Measurements from ENCODE around the gene SMC4. TPM values are rescaled to one million over a fixed set of nuclear protein-coding genes. Genes with fewer than 3 reads are reported as not detected.
A peak's percentile ranks its signal among the peaks of the same experiment; 100 is the strongest.
"Not testable (repeated sequence)": the region's sequence is repeated elsewhere in the genome, so short reads cannot be mapped to it uniquely, and the experiment has no call there.

Gene SMC4
- total RNA-seq (10 to 100 TPM; 20.4 to 26.1 TPM), polyA plus RNA-seq (10 to 100 TPM; 25.5 to 33.0 TPM)
- long read RNA-seq, donor 1, partial matches to known transcripts: 10 of 13 reads
- long read RNA-seq, donor 1, other reads (novel, unspliced or antisense): 3 of 13 reads
- long read RNA-seq, donor 2, full-length matches to known transcripts: 1 of 3 reads
- long read RNA-seq, donor 2, partial matches to known transcripts: 1 of 3 reads
- long read RNA-seq, donor 2, other reads (novel, unspliced or antisense): 1 of 3 reads

- DNase-seq (peak; percentile 98 to 99), ATAC-seq (ENCODE audit: low FRiP score) (peak; percentile 99)
- 0% methylated on average over 63 of the region's 63 CpGs for WGBS, 2 donors
- H3K9me3 ChIP-seq (ENCODE audit: control insufficient read depth, low read length): no peaks in the 10 kb centered on the region
- no peaks in the 10 kb centered on the region for H3K27me3 ChIP-seq (ENCODE audit: control insufficient read depth in 1 of 2, insufficient read depth in 2 of 2, low read length in 1 of 2)
- H3K4me3 ChIP-seq (ENCODE audit: low read length in 2 of 2): peak within 1 kb of the TSS; percentile 88 to 99
- intact Hi-C loops (cut with DNase I): no loop called here
- peaks cover 0 to 3% of the 10 kb centered on the region in 2 donors for H3K4me1 ChIP-seq (ENCODE audit: control insufficient read depth in 1 of 2, insufficient read depth in 2 of 2, low read length in 2 of 2)
- H3K36me3 ChIP-seq (ENCODE audit: control insufficient read depth in 1 of 2, insufficient read depth in 2 of 2, low read length in 1 of 2): no peaks in the 10 kb centered on the region
- peak within 1 kb of the TSS; percentile 71 to 94 for H3K27ac ChIP-seq (ENCODE audit: low read depth in 1 of 2, low read length in 2 of 2)
These were observed at the start of gene SMC4, which contains the start of gene IFT80 for GRCh38 chr3:160399125-160400029. Gene SMC4 (plus strand): TSS chr3:160399650. CDS start chr3:160400827, 1,177 bp downstream. Gene IFT80 (minus strand): TSS chr3:160399225. CDS start chr3:160384600, 14,625 bp downstream.

GRCh38 chr3:160355826-160356225 is 43.6 kb upstream of the SMC4 start:
- ATAC-seq (ENCODE audit: low FRiP score) (no peak), DNase-seq (no peak)
- no peak overlapping the region for H3K4me3 ChIP-seq (ENCODE audit: low read length in 2 of 2)
- 95 to 96% methylated on average over 4 of the region's 4 CpGs for whole genome bisulfite sequencing, 2 donors
- no peak overlapping the region for H3K27ac ChIP-seq (ENCODE audit: low read depth in 1 of 2, low read length in 2 of 2)
- H3K36me3 ChIP-seq (ENCODE audit: control insufficient read depth in 1 of 2, insufficient read depth in 2 of 2, low read length in 1 of 2): peaks cover 0 to 4% of the 10 kb centered on the region in 2 donors
- no peaks in the 10 kb centered on the region for H3K4me1 ChIP-seq (ENCODE audit: control insufficient read depth in 1 of 2, insufficient read depth in 2 of 2, low read length in 2 of 2)
- H3K9me3 ChIP-seq (ENCODE audit: control insufficient read depth, low read length): no peaks in the 10 kb centered on the region
- H3K27me3 ChIP-seq (ENCODE audit: control insufficient read depth in 1 of 2, insufficient read depth in 2 of 2, low read length in 1 of 2): no peaks in the 10 kb centered on the region
- intact Hi-C loops (cut with DNase I): no loop called here

GRCh38 chr3:160362896-160363295 is 36.6 kb upstream of the SMC4 start:
- WGBS, 2 donors: 87 to 90% methylated on average over 2 of the region's 2 CpGs
- ATAC-seq (ENCODE audit: low FRiP score); intact Hi-C loops (cut with DNase I): not testable (repeated sequence)

GRCh38 chr3:160365869-160366522 is 33.5 kb upstream of the SMC4 start:
- Histone ChIP-seq H3K27me3 (ENCODE audit: control insufficient read depth in 1 of 2, insufficient read depth in 2 of 2, low read length in 1 of 2) (no peaks in the 10 kb centered on the region), H3K36me3 (ENCODE audit: control insufficient read depth in 1 of 2, insufficient read depth in 2 of 2, low read length in 1 of 2) (no peaks in the 10 kb centered on the region), H3K4me1 (ENCODE audit: control insufficient read depth in 1 of 2, insufficient read depth in 2 of 2, low read length in 2 of 2) (no peaks in the 10 kb centered on the region), H3K4me3 (ENCODE audit: low read length in 2 of 2) (no peak overlapping the region), H3K27ac (ENCODE audit: low read depth in 1 of 2, low read length in 2 of 2) (no peak overlapping the region), H3K9me3 (ENCODE audit: control insufficient read depth, low read length) (no peaks in the 10 kb centered on the region)
- intact Hi-C loops (cut with DNase I): no loop called here
- DNase-seq (no peak), ATAC-seq (ENCODE audit: low FRiP score) (no peak)
- WGBS, 2 donors: 97 to 100% methylated on average over 1 of the region's 1 CpG

More at GRCh38 chr3:160362896-160363295, 36.6 kb upstream of the SMC4 start:
- not testable (repeated sequence) for H3K27me3 ChIP-seq (ENCODE audit: control insufficient read depth in 1 of 2, insufficient read depth in 2 of 2, low read length in 1 of 2); DNase-seq; H3K9me3 ChIP-seq (ENCODE audit: control insufficient read depth, low read length); H3K4me1 ChIP-seq (ENCODE audit: control insufficient read depth in 1 of 2, insufficient read depth in 2 of 2, low read length in 2 of 2); H3K27ac ChIP-seq (ENCODE audit: low read depth in 1 of 2, low read length in 2 of 2); H3K36me3 ChIP-seq (ENCODE audit: control insufficient read depth in 1 of 2, insufficient read depth in 2 of 2, low read length in 1 of 2); H3K4me3 ChIP-seq (ENCODE audit: low read length in 2 of 2)

- H3K4me1 ChIP-seq (ENCODE audit: control insufficient read depth in 1 of 2, insufficient read depth in 2 of 2, low read length in 2 of 2): no peaks in the 10 kb centered on the region
- H3K9me3 ChIP-seq (ENCODE audit: control insufficient read depth, low read length): no peaks in the 10 kb centered on the region
- intact Hi-C loops (cut with DNase I): no loop called here
- 94 to 98% methylated on average over 2 of the region's 2 CpGs for WGBS, 2 donors
- no peaks in the 10 kb centered on the region for H3K27me3 ChIP-seq (ENCODE audit: control insufficient read depth in 1 of 2, insufficient read depth in 2 of 2, low read length in 1 of 2)
- no peaks in the 10 kb centered on the region for H3K36me3 ChIP-seq (ENCODE audit: control insufficient read depth in 1 of 2, insufficient read depth in 2 of 2, low read length in 1 of 2)
- no peak overlapping the region for H3K4me3 ChIP-seq (ENCODE audit: low read length in 2 of 2)
- no peak overlapping the region for H3K27ac ChIP-seq (ENCODE audit: low read depth in 1 of 2, low read length in 2 of 2)
- DNase-seq (no peak), ATAC-seq (ENCODE audit: low FRiP score) (no peak)
These were observed 30.6 kb upstream of the SMC4 start for GRCh38 chr3:160368804-160369203.

GRCh38 chr3:160369784-160370183 is 29.7 kb upstream of the SMC4 start:
- 90 to 94% methylated on average over 1 of the region's 1 CpG for WGBS, 2 donors
- H3K4me1 ChIP-seq (ENCODE audit: control insufficient read depth in 1 of 2, insufficient read depth in 2 of 2, low read length in 2 of 2): no peaks in the 10 kb centered on the region
- H3K27ac ChIP-seq (ENCODE audit: low read depth in 1 of 2, low read length in 2 of 2): no peak overlapping the region
- H3K27me3 ChIP-seq (ENCODE audit: control insufficient read depth in 1 of 2, insufficient read depth in 2 of 2, low read length in 1 of 2): no peaks in the 10 kb centered on the region
- H3K9me3 ChIP-seq (ENCODE audit: control insufficient read depth, low read length): no peaks in the 10 kb centered on the region
- DNase-seq: no peak
- intact Hi-C loops (cut with DNase I): no loop called here
- no peak for ATAC-seq (ENCODE audit: low FRiP score)
- no peak overlapping the region for H3K4me3 ChIP-seq (ENCODE audit: low read length in 2 of 2)
- H3K36me3 ChIP-seq (ENCODE audit: control insufficient read depth in 1 of 2, insufficient read depth in 2 of 2, low read length in 1 of 2): no peaks in the 10 kb centered on the region

GRCh38 chr3:160370987-160371857 is 28.2 kb upstream of the SMC4 start:
- DNase-seq: no peak
- H3K27ac ChIP-seq (ENCODE audit: low read depth in 1 of 2, low read length in 2 of 2): no peak overlapping the region
- no peaks in the 10 kb centered on the region for H3K27me3 ChIP-seq (ENCODE audit: control insufficient read depth in 1 of 2, insufficient read depth in 2 of 2, low read length in 1 of 2)
- no peaks in the 10 kb centered on the region for H3K36me3 ChIP-seq (ENCODE audit: control insufficient read depth in 1 of 2, insufficient read depth in 2 of 2, low read length in 1 of 2)
- 97 to 98% methylated on average over 6 of the region's 6 CpGs for WGBS, 2 donors
- no peaks in the 10 kb centered on the region for H3K4me1 ChIP-seq (ENCODE audit: control insufficient read depth in 1 of 2, insufficient read depth in 2 of 2, low read length in 2 of 2)
- no peaks in the 10 kb centered on the region for H3K9me3 ChIP-seq (ENCODE audit: control insufficient read depth, low read length)
- ATAC-seq (ENCODE audit: low FRiP score): no peak
- intact Hi-C loops (cut with DNase I): no loop called here
- no peak overlapping the region for H3K4me3 ChIP-seq (ENCODE audit: low read length in 2 of 2)

GRCh38 chr3:160372780-160373179 is 26.7 kb upstream of the SMC4 start:
- H3K9me3 ChIP-seq (ENCODE audit: control insufficient read depth, low read length): no peaks in the 10 kb centered on the region
- H3K27ac ChIP-seq (ENCODE audit: low read depth in 1 of 2, low read length in 2 of 2): no peak overlapping the region
- no peaks in the 10 kb centered on the region for H3K4me1 ChIP-seq (ENCODE audit: control insufficient read depth in 1 of 2, insufficient read depth in 2 of 2, low read length in 2 of 2)
- no peaks in the 10 kb centered on the region for H3K36me3 ChIP-seq (ENCODE audit: control insufficient read depth in 1 of 2, insufficient read depth in 2 of 2, low read length in 1 of 2)
- no peaks in the 10 kb centered on the region for H3K27me3 ChIP-seq (ENCODE audit: control insufficient read depth in 1 of 2, insufficient read depth in 2 of 2, low read length in 1 of 2)
- ATAC-seq (ENCODE audit: low FRiP score) (no peak), DNase-seq (no peak)
- intact Hi-C loops (cut with DNase I): no loop called here
- H3K4me3 ChIP-seq (ENCODE audit: low read length in 2 of 2): no peak overlapping the region

All from aorta (tissue), 5 donors.